ENCODE data around the gene OR2W3. TPM values are rescaled to one million over a fixed set of nuclear protein-coding genes. Genes with fewer than 3 reads are reported as not detected.
"Not testable (repeated sequence)": the region's sequence is repeated elsewhere in the genome, so short reads cannot be mapped to it uniquely, and the experiment has no call there.

Gene OR2W3
- total RNA-seq, 1 donor from 2014 or later: 0.63 TPM

DNA sequence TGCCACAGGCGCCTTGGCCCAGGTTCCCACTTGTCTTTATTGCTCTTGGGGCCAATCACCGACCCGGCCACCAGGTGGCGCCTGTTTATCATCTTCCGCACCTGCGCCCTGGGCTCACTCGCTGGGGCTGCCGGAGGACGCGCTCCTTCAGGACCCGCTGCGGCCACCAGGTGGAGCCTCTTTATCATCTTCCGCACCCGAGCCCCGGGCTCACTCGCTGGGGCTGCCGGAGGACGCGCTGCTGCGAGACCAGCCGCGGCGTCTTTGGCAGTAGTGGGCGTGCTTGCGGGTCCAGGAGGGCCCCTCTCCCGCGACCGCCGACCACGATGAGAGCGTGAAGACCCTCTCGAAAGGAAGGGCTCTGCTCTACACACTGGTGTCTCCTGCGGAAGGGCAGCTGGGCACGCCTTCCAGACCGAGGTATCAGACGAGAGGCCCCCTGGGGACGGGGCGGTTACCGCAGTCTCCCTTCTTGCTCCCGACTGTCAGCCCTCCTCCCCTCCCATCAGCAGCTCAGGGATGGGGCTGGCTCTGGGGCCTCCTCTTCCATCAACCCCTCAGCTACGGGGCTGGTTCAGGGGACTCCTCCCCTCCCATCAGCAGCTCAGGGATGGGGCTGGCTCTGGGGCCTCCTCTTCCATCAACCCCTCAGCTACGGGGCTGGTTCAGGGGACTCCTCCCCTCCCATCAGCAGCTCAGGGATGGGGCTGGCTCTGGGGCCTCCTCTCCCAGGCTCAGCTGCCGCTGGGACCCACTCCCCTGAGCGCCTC, 41.8 kb downstream of the OR2W3 start:
- peak; percentile 46 to 81 for DNase-seq (ENCODE audit: low spot score in 2 of 2, unreplicated experiment in 2 of 2)
- Mint-ChIP-seq H3K9me3 (peaks cover 24% of the 10 kb centered on the region), H3K4me3 (peak overlapping the region; percentile 64)
- not testable (repeated sequence) for H3K27ac Mint-ChIP-seq; H3K27me3 Mint-ChIP-seq (ENCODE audit: low read depth); H3K36me3 Mint-ChIP-seq; H3K4me1 Mint-ChIP-seq
- TF ChIP-seq, protein P1, sequence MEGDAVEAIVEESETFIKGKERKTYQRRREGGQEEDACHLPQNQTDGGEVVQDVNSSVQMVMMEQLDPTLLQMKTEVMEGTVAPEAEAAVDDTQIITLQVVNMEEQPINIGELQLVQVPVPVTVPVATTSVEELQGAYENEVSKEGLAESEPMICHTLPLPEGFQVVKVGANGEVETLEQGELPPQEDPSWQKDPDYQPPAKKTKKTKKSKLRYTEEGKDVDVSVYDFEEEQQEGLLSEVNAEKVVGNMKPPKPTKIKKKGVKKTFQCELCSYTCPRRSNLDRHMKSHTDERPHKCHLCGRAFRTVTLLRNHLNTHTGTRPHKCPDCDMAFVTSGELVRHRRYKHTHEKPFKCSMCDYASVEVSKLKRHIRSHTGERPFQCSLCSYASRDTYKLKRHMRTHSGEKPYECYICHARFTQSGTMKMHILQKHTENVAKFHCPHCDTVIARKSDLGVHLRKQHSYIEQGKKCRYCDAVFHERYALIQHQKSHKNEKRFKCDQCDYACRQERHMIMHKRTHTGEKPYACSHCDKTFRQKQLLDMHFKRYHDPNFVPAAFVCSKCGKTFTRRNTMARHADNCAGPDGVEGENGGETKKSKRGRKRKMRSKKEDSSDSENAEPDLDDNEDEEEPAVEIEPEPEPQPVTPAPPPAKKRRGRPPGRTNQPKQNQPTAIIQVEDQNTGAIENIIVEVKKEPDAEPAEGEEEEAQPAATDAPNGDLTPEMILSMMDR (IDR thresholded peaks at IDR 0.05; ENCODE audit: unreplicated experiment): peak; percentile 76

- no peaks in the 10 kb centered on the region for H3K27me3 Mint-ChIP-seq (ENCODE audit: low read depth)
- H3K36me3 Mint-ChIP-seq: peaks cover 1% of the 10 kb centered on the region
- H3K27ac Mint-ChIP-seq: no peak overlapping the region
- DNase-seq (ENCODE audit: low spot score in 2 of 2, unreplicated experiment in 2 of 2): no peak
- H3K9me3 Mint-ChIP-seq: peaks cover 51% of the 10 kb centered on the region
- TF ChIP-seq, protein P1 (IDR thresholded peaks at IDR 0.05; ENCODE audit: unreplicated experiment): no peak
- no peaks in the 10 kb centered on the region for H3K4me1 Mint-ChIP-seq
- H3K4me3 Mint-ChIP-seq: no peak overlapping the region
Observed at GRCh38 chr1:247942624-247943023, 47.2 kb downstream of the OR2W3 start.

Other genes starting within 250 kb of the OR2W3 start
- gene OR13G1, start 215.8 kb upstream of the OR2W3 start, total RNA-seq: not detected in 3 replicates
- gene OR6F1, start 178.9 kb upstream of the OR2W3 start, total RNA-seq: not detected in 3 replicates
- not detected in 3 replicates for gene OR14K1, start 157.0 kb upstream of the OR2W3 start, total RNA-seq
- not detected in 3 replicates for gene OR14A2, start 147.4 kb upstream of the OR2W3 start, total RNA-seq
- gene OR1C1, start 135.0 kb upstream of the OR2W3 start, total RNA-seq: not detected in 3 replicates
- not detected in 3 replicates for gene OR14A16, start 71.5 kb upstream of the OR2W3 start, total RNA-seq
- not detected in 3 replicates for gene OR11L1, start 53.7 kb upstream of the OR2W3 start, total RNA-seq
- 0.91 to 1.2 TPM (median 1.1 TPM) in 3 replicates for gene TRIM58, start 38.4 kb upstream of the OR2W3 start, total RNA-seq
- gene OR2T8, start 24.7 kb downstream of the OR2W3 start, total RNA-seq: not detected in 3 replicates
- gene OR2AJ1, start 29.3 kb downstream of the OR2W3 start, total RNA-seq: 0.13 TPM in 1 of 3 replicates, not detected in the others
- not detected in 3 replicates for gene OR2L8, start 53.3 kb downstream of the OR2W3 start, total RNA-seq
- not detected in 3 replicates for gene OR2AK2, start 69.6 kb downstream of the OR2W3 start, total RNA-seq
- not detected in 3 replicates for gene OR2L5, start 118.1 kb downstream of the OR2W3 start, total RNA-seq
- 0.22 to 0.31 TPM (median 0.23 TPM) in 3 replicates for gene OR2L2, start 134.5 kb downstream of the OR2W3 start, total RNA-seq
- gene OR2L3, start 151.2 kb downstream of the OR2W3 start, total RNA-seq: not detected in 3 replicates
- gene OR2L13, start 199.6 kb downstream of the OR2W3 start, total RNA-seq: not detected in 3 replicates
- gene OR2M5, start 249.6 kb downstream of the OR2W3 start, total RNA-seq: not detected in 3 replicates